ENCODE results near the gene MAP3K6.

- TF ChIP-seq CTCF (IDR thresholded peaks at IDR 0.05) (no peak), POLR2A (IDR thresholded peaks at IDR 0.05) (no peak)
Observed at GRCh38 chr1:27318136-27318535, 48.6 kb downstream of the MAP3K6 start.

Measured in testis (tissue), 2 donors.